HL-60/S4 (cell line): ENCODE measurements around the gene HDAC7.

ENCODE experiments used
- in situ Hi-C: fragments of 300-500 bp; cut with MboI; formaldehyde crosslinking; loops from 2 replicates; pipeline ENCODE4 v1.14.3; 2022; ENCODE audit warnings: low sequenced_read_pairs

Gene HDAC7

DNA sequence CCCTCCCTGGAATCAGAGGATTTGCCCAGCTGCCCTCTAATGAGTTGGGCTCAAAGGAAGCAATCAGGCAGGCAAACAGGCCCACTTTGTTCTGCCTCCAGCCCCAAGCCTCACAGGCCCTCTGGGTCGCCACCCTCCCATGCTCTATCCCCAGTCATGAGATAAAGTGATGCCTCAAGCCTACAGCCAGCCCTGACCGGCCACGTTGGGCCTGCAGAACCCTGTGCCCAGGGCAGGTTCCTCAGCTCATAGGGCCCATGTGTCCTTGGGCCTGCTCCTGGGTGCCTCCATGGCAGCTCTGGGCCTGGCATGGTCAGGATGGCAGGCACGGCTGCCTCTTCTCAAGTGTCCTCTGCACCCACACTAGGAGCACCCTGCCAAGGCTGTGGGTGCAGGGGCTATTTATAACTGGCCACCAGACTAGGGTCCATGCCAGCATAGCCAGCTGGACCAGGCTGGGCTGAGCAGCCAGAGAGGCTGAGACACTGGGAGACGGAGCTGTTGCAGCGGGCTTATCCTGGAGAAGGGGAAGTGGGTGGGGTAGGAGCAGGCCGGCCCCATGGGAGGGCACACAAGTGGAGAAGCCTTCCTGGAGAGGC lies 20.2 kb downstream of the HDAC7 start:
- in situ Hi-C loops, result no loop called here

- in situ Hi-C loops, result no loop called here
Measured at GRCh38 chr12:47798382-47798948, 21.2 kb downstream of the HDAC7 start.

DNA sequence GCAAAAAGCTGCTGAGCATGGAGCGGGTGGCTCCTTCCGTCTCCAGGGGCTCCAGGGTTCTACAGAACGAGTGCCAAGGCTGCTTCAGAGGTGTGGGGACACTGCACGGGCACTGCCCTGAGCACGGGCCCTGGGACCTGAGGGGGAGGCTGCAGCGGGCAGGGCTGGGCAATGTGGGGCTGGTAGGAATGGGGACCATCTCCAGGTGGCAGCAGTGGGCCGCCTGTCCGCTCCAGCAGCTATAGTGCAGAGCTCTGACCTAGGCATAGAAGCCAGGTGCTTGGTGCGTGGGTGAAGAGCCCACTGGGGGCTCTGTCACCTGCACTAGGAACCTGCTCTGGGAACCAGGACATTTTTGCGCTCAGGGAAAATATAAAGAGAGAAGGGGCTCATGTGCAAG lies 22.3 kb downstream of the HDAC7 start:
- in situ Hi-C loops, result no loop called here

- in situ Hi-C loops, result no loop called here
Measured at GRCh38 chr12:47795814-47796411, 23.8 kb downstream of the HDAC7 start.

DNA sequence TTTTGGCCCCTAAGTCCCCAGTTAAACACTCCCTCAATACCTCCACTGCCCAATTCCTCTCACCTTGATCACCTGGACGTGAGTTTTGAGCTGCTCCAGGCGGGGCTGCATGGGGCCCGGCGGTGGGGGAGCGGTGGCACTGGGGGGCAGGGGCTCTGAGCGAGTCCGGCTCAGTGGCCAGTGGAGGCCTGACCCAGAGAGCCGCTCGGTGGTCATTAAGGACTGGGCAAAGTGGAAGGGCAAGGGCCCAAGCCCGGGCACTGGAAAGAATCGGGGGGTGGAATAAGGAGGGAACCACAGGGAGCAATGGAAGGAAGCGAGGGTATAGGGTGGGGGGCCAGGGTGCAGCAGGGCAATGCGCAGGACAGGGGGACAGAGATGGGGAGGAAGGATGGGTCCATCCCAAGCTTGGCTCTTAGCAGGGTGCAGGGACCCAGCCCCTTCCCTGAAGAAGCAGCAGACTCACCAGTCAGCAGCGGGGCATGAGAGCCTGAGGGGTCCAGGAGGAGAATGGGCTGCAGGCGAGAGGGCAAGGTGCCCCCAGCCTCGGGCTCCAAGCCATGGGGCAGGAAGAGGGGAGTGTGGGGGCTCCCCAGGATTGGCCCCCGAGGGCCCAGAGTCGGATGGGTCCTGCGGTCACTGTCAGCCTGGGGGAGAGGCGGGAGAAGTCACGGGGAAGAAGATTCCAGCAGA lies 24.4 kb downstream of the HDAC7 start:
- in situ Hi-C loops, result no loop called here

DNA sequence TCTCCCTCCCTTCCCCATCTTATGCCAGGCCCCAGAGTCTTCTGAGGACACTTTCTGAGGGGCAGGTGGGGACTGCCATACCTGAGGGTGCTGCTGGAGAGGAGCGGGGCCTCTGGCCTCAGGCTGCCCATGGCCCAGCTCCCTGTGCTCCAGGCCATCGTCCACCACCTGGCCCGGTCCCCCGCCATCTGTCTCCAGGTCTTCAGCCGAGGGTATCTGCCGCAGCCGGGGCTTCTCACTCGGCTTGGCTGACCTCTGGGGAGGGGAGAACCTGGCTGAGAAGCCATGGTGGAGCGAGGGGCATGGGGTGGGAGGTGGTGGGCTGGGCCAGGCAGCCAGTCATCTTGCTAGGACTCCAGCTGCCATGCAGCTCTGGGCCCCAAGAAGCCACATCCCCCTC lies 25.0 kb downstream of the HDAC7 start:
- in situ Hi-C loops, result no loop called here

GRCh38 chr12:47793015-47793681 lies 26.6 kb downstream of the HDAC7 start:
- in situ Hi-C loops, result no loop called here

DNA sequence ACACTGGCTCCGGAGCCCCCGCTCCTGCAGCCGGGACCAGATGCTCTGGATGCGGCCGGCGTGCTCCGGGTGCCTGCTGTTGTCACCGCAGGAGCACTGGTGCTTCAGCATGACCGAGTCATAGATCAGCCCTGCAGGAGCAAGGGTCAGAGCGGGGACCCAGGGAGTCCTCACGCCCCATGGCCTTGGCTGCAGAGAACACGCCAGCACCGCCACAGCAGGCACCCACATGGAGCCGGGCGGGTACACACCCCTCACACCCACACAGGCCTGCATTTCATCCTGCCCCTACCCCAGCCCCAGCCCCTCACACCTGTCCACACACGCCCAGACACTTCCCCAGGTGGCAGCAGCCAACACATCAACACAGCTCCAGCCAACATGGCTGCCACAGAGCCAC lies 27.8 kb downstream of the HDAC7 start:
- in situ Hi-C loops, result no loop called here

- in situ Hi-C loops, result no loop called here
Measured at GRCh38 chr12:47791351-47791746, 28.4 kb downstream of the HDAC7 start.

GRCh38 chr12:47790676-47791350 lies 28.9 kb downstream of the HDAC7 start:
- in situ Hi-C loops, result no loop called here

DNA sequence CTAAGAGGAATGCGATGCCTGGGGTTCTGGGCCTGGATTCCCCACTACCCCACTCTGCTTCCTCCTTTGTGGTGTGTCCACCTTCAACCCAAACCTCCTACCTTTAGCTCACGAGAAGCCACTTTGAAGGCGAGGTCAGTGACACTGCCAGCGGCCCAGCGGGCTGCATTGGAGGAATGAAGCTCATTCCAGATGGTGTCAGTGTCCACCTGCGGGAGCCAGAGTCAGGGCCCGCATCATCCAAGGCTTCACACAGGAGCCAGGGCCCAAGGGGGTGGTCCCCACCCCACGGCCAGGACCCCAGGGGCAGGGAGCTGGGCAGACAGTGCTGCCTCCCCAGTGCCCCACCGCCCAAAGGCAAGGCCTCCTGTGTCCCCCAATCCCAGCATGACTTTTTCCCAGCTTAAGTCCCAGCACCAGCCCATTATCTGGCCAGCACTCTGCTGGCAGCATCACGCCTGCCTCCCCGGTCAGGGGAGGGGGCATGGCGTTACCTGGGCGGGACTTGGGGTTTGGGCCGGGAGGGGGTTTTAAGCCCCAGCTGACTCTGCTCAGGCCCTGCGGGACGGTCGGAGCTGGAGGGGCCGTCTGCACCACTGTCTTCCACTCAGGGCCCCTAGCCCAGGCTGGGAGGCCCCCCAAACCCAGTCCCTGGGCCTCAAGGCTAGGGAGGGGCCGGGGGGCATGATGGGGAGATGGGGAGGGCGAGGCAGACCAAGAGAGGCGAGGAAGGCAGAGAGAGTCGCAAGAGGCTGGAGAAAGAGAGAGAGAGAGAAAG lies 29.8 kb downstream of the HDAC7 start:
- in situ Hi-C loops, result loop anchor here (5.0 kb wide), 1 partner anchor 52 kb away; no protein-coding TSS in a partner anchor

GRCh38 chr12:47789141-47789540 lies 30.6 kb downstream of the HDAC7 start:
- in situ Hi-C loops, result loop anchor here (5.0 kb wide), 1 partner anchor 53 kb away; no protein-coding TSS in a partner anchor

DNA sequence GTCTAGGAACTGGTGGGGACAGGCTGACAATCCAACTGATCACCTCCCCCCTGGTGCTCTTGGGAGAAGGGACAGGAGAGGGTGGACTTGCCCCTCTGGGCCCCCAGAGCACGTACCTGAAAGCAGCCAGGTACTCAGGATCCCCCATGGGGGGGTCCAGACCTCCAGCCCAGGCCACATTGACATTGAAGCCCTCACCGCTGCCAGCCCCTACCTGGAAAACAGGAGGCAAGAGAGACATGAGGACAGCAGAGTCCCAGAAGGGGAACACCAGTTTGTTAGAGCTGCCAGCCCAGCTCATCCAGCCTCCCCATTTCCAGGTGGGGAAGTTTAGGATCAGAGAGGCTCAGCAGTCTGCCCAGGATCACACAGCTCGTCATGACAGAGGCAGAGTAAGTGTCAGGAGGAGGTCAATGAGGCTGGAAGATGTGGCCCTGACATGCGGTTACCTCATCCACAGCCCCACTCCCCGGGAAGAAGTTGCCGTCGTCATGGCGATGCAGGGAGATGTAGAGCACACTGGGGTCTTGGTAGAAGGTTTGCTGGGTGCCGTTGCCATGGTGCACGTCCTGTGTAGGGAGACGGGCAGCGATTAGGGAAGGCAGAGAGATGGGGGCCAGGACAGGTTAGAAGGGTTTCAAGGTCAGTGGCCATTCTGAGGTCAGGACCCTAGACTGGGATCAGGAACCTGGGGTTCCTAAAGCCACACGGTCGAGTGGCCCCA lies 31.9 kb downstream of the HDAC7 start:
- in situ Hi-C loops, result loop anchor here (5.0 kb wide), 1 partner anchor 55 kb away; no protein-coding TSS in a partner anchor

DNA sequence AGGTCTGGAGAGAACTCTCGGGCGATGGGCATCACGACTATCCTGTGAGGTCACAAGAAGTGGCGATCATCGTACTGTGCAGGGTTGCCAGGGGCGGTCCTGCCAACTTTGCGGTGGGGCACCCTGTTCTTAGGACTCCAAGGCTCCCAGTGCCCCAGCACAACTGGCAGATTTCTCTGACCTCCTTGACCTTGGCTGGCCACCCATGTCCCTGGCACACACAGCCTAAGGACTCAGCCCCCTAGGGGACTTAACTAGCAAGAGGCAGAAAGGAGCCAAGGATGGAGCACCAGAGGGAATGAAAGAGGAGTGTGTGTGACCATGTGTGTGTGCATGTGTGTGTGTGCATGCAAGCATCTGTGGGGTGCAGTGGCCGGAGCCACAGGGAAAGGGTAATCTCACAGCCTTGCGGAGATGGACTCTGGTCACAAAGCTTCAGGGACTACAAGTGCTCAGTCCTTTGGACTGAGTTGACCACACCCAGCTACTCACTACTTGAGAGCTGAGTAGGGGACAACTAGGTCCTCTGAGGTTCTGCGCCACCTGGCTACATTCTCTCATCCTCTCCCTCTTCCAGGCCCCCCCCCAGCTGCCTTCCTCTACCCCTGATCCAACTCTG lies 32.9 kb downstream of the HDAC7 start:
- in situ Hi-C loops, result loop anchor here (5.0 kb wide), 1 partner anchor 56 kb away; no protein-coding TSS in a partner anchor

DNA sequence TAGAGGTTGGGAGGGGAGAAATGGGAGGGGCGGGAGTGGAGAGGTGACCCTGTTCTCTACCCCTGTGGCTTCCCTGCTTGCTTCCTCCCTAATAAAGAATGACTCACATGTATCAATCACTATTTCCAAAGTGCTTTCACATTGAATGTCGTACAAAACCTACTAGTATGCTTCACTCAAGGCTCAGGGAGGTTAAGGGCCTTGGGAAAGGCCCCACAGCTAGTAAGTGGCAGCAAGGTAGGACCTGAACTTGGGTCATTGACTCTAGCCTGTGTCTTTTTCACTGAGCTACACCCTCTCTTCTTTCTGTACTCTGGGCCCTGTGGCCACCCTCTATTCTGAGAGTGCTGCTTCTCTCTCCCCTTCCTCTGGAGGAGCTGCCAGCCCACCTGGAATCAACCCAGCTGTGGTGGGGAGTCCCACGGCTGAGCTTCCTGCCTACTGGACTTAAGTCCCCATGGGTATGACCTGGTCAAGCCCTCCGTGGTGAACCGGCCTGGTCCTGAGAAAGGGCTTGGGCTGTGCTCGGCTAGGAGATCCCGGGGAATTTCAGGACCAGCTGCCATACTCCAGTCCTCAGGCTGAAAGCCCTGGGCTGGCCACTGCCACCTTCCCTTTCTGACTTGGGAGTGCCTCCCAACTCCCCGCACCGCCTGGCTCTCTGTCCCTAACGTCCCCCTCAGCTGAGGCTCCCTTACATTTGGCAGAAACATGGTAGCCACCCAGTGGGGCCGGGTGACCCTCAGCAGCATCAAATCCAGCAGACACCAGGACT lies 33.6 kb downstream of the HDAC7 start:
- in situ Hi-C loops, result loop anchor here (5.0 kb wide), 1 partner anchor 56 kb away; no protein-coding TSS in a partner anchor

- in situ Hi-C loops, result loop anchor here (5.0 kb wide), 1 partner anchor 57 kb away; no protein-coding TSS in a partner anchor
Measured at GRCh38 chr12:47785036-47785886, 34.4 kb downstream of the HDAC7 start.
